ENCODE results near the gene GABRE. TPM values are rescaled to one million over a fixed set of nuclear protein-coding genes. Genes with fewer than 3 reads are reported as not detected.

The GABRE gene
- total and polyA plus RNA-seq, 10 of the 15 experiments (the other 5 are each of a cell fraction or from before 2014, with no cell fraction given) = 0.01 to 0.15 (median 0.10) TPM; not detected in 6

- TF ChIP-seq CHD4 (IDR thresholded peaks at IDR 0.05) = no peak
Observed at GRCh38 chrX:151975228-151975593, 735 bp upstream of the GABRE start (continued).

DNA sequence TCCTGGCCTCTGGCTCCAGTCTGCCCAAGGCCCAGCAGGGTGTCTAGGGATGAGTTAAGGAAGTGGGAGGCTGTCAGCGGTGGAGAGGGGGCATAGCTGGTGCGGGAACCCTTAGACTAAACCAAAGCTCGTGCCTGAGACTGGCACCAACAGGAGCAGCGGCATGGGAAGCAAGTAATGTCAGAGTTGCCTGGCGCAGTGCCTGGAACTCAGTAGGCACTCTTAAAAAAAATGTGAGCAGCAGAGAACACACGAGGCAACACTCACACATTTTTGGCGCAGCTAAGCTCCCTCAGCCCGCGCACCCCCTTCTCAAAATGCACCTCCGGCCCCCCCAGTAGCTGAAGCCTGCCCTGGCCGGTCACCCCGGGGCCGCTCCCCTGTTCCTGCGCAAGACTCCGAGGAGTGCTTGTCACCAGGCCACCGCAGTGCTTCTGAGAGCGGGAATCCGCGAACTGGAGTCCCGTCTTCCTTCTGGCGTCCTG, 583 bp downstream of the GABRE start:
- H3K27me3 ChIP-seq (replicated peaks in 1 of 2; ENCODE audit: control insufficient read depth in 2 of 2, insufficient read depth in 2 of 2, low read length in 1 of 2) = no peaks in the 10 kb centered on the region
- H3K4me1 ChIP-seq (ENCODE audit: control insufficient read depth, insufficient read depth, low read length) = no peaks in the 10 kb centered on the region
- RAD21 ChIA-PET (ENCODE audit: unreplicated experiment) = no interaction called here
- CTCF ChIA-PET = no interaction called here
- intact Hi-C loops (cut with micrococcal nuclease; ENCODE audit: unreplicated experiment) = no loop called here
- no peaks in the 10 kb centered on the region for H3K9me3 ChIP-seq (replicated peaks; ENCODE audit: control insufficient read depth, insufficient read depth, low read length)
- POLR2A ChIA-PET = no interaction called here
- SMC1A ChIA-PET (ENCODE audit: uncharacterized antibody, unreplicated experiment) = no interaction called here
- H2AFZ ChIP-seq (ENCODE audit: control insufficient read depth, low read depth, low read length) = no peak overlapping the region
- ATAC-seq (no peak), DNase-seq (ENCODE audit: low read depth, low spot score) (no peak), FAIRE-seq (no peak)
- H3K36me3 ChIP-seq (ENCODE audit: control insufficient read depth in 2 of 2, insufficient read depth in 2 of 2, low read length in 1 of 2) = no peaks in the 10 kb centered on the region
- H3K79me2 ChIP-seq (ENCODE audit: control insufficient read depth, insufficient read depth, low read length) = no peaks in the 10 kb centered on the region
- in situ Hi-C loops (cut with MboI) = no loop called here
- no peak overlapping the region for H3K9ac ChIP-seq (ENCODE audit: control insufficient read depth, insufficient read depth, low read length)
- H4K20me1 ChIP-seq (ENCODE audit: control insufficient read depth, insufficient read depth) = no peaks in the 10 kb centered on the region
- WGBS (ENCODE audit: insufficient coverage, insufficient replicate concordance, low lambda C conversion rate, missing lambda C conversion rate) = 63% methylated on average over 21 of the region's 21 CpGs
- no peak overlapping the region for H3K4me3 ChIP-seq
- no peak overlapping the region for H3K4me2 ChIP-seq (ENCODE audit: control insufficient read depth, insufficient read depth)
- H3K27ac ChIP-seq (ENCODE audit: control insufficient read depth, insufficient read depth) = no peak overlapping the region
- BruUV-seq (replicated peaks) = no TSS peak
- no peak for TF ChIP-seq RAD51 (IDR thresholded peaks at IDR 0.05)
- no peak for TF ChIP-seq RFX5 (IDR thresholded peaks at IDR 0.05; ENCODE audit: low read depth, low read length)
- no peak for TF ChIP-seq EED (IDR thresholded peaks at IDR 0.05; ENCODE audit: low read depth)
- TF ChIP-seq BMI1 (IDR thresholded peaks at IDR 0.05; ENCODE audit: borderline replicate concordance) = no peak
- TF ChIP-seq IKZF1 (conservative IDR thresholded peaks at IDR 0.05) = no peak
- no peak for TF ChIP-seq EGR1 (IDR thresholded peaks at IDR 0.05; ENCODE audit: borderline replicate concordance in 1 of 2, low read depth in 2 of 2, low read length in 2 of 2)
- no peak for TF ChIP-seq PBX3 (IDR thresholded peaks at IDR 0.05; ENCODE audit: insufficient replicate concordance, low read depth, low read length)
- TF ChIP-seq KAT2A (conservative IDR thresholded peaks at IDR 0.05; ENCODE audit: control insufficient read depth, low read depth, low read length) = no peak
- TF ChIP-seq MTA3 (IDR thresholded peaks at IDR 0.05; ENCODE audit: borderline replicate concordance, low read length) = no peak
- TF ChIP-seq SMAD5 (IDR thresholded peaks at IDR 0.05; ENCODE audit: low read depth) = no peak
- no peak for TF ChIP-seq SKIL (IDR thresholded peaks at IDR 0.05; ENCODE audit: low read depth, poor library complexity, severe bottlenecking)
- no peak for TF ChIP-seq ZNF622 (IDR thresholded peaks at IDR 0.05)
- TF ChIP-seq HDGF (IDR thresholded peaks at IDR 0.05) = no peak
- TF ChIP-seq, protein P1, sequence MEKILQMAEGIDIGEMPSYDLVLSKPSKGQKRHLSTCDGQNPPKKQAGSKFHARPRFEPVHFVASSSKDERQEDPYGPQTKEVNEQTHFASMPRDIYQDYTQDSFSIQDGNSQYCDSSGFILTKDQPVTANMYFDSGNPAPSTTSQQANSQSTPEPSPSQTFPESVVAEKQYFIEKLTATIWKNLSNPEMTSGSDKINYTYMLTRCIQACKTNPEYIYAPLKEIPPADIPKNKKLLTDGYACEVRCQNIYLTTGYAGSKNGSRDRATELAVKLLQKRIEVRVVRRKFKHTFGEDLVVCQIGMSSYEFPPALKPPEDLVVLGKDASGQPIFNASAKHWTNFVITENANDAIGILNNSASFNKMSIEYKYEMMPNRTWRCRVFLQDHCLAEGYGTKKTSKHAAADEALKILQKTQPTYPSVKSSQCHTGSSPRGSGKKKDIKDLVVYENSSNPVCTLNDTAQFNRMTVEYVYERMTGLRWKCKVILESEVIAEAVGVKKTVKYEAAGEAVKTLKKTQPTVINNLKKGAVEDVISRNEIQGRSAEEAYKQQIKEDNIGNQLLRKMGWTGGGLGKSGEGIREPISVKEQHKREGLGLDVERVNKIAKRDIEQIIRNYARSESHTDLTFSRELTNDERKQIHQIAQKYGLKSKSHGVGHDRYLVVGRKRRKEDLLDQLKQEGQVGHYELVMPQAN (conservative IDR thresholded peaks at IDR 0.05) = no peak
- TF ChIP-seq E2F4 (IDR thresholded peaks at IDR 0.05; ENCODE audit: low read depth, low read length) = no peak
